ENCODE results near the gene KRTAP5-7.

GRCh38 chr11:71482216-71482615 is 44.9 kb upstream of the KRTAP5-7 start:
- TF ChIP-seq POLR2A (IDR thresholded peaks at IDR 0.05) (no peak), CTCF (IDR thresholded peaks at IDR 0.05) (no peak), EP300 (IDR thresholded peaks at IDR 0.05; ENCODE audit: low read depth) (no peak), POLR2AphosphoS5 (IDR thresholded peaks at IDR 0.05) (no peak)

All from transverse colon (tissue), 4 donors.